ENCODE measurements around the gene KRT8.

KRT8 gene

GRCh38 chr12:52917800-52918199 lies 12.9 kb upstream of the KRT8 start:
- Mint-ChIP-seq H3K9me3 (no peaks in the 10 kb centered on the region), H3K4me3 (no peak overlapping the region), H3K36me3 (ENCODE audit: insufficient read depth) (peaks cover 3% of the 10 kb centered on the region), H3K27ac (no peak overlapping the region), H3K4me1 (ENCODE audit: low read depth in 2 of 2) (no peaks in the 10 kb centered on the region), H3K27me3 (peaks cover 5 to 38% of the 10 kb centered on the region in 2 donors)
- ATAC-seq (replicated peaks) (no peak), DNase-seq (no peak)

GRCh38 chr12:52916216-52916615 lies 11.3 kb upstream of the KRT8 start:
- H3K36me3 Mint-ChIP-seq (ENCODE audit: insufficient read depth): peaks cover 3% of the 10 kb centered on the region
- H3K27me3 Mint-ChIP-seq: peaks cover 5 to 46% of the 10 kb centered on the region in 2 donors
- H3K4me1 Mint-ChIP-seq (ENCODE audit: low read depth in 2 of 2): no peaks in the 10 kb centered on the region
- DNase-seq: no peak
- no peak overlapping the region for H3K4me3 Mint-ChIP-seq
- no peak for ATAC-seq (replicated peaks)
- H3K9me3 Mint-ChIP-seq: no peaks in the 10 kb centered on the region
- H3K27ac Mint-ChIP-seq: no peak overlapping the region

- H3K9me3 Mint-ChIP-seq: no peaks in the 10 kb centered on the region
- H3K27me3 Mint-ChIP-seq: peaks cover 5 to 41% of the 10 kb centered on the region in 2 donors
- H3K4me3 Mint-ChIP-seq: no peak overlapping the region
- DNase-seq (no peak), ATAC-seq (replicated peaks) (no peak)
- no peaks in the 10 kb centered on the region for H3K4me1 Mint-ChIP-seq (ENCODE audit: low read depth in 2 of 2)
- no peak overlapping the region for H3K27ac Mint-ChIP-seq
- H3K36me3 Mint-ChIP-seq (ENCODE audit: insufficient read depth): peaks cover 3% of the 10 kb centered on the region
Measured at GRCh38 chr12:52915637-52916036, 10.8 kb upstream of the KRT8 start.

- Mint-ChIP-seq H3K4me1 (ENCODE audit: low read depth in 2 of 2) (no peaks in the 10 kb centered on the region), H3K36me3 (ENCODE audit: insufficient read depth) (peaks cover 3% of the 10 kb centered on the region), H3K27me3 (peaks cover 5 to 48% of the 10 kb centered on the region in 2 donors), H3K27ac (no peak overlapping the region), H3K9me3 (no peaks in the 10 kb centered on the region), H3K4me3 (no peak overlapping the region)
- no peak for ATAC-seq (replicated peaks)
- no peak for DNase-seq
Measured at GRCh38 chr12:52914576-52915121, 9.8 kb upstream of the KRT8 start.

- Mint-ChIP-seq H3K27me3 (peaks cover 5 to 48% of the 10 kb centered on the region in 2 donors), H3K36me3 (ENCODE audit: insufficient read depth) (peaks cover 3% of the 10 kb centered on the region), H3K4me1 (ENCODE audit: low read depth in 2 of 2) (no peaks in the 10 kb centered on the region), H3K9me3 (no peaks in the 10 kb centered on the region), H3K27ac (no peak overlapping the region), H3K4me3 (no peak overlapping the region)
- no peak for ATAC-seq (replicated peaks)
- DNase-seq: no peak
Measured at GRCh38 chr12:52913431-52913821, 8.6 kb upstream of the KRT8 start.

GRCh38 chr12:52912711-52913430 lies 8.0 kb upstream of the KRT8 start:
- H3K27ac Mint-ChIP-seq: no peak overlapping the region
- no peaks in the 10 kb centered on the region for H3K9me3 Mint-ChIP-seq
- H3K4me3 Mint-ChIP-seq: no peak overlapping the region
- H3K36me3 Mint-ChIP-seq (ENCODE audit: insufficient read depth): peaks cover 3% of the 10 kb centered on the region
- ATAC-seq (replicated peaks) (no peak), DNase-seq (no peak)
- peaks cover 5 to 48% of the 10 kb centered on the region in 2 donors for H3K27me3 Mint-ChIP-seq
- no peaks in the 10 kb centered on the region for H3K4me1 Mint-ChIP-seq (ENCODE audit: low read depth in 2 of 2)

- Mint-ChIP-seq H3K36me3 (ENCODE audit: insufficient read depth) (no peaks in the 10 kb centered on the region), H3K4me3 (no peak overlapping the region), H3K27ac (peak overlapping the region in 1 of 2 donors; percentile 1), H3K4me1 (ENCODE audit: low read depth in 2 of 2) (no peaks in the 10 kb centered on the region), H3K27me3 (peaks cover 5 to 35% of the 10 kb centered on the region in 2 donors), H3K9me3 (no peaks in the 10 kb centered on the region)
- DNase-seq (no peak), ATAC-seq (replicated peaks) (no peak)
Measured at GRCh38 chr12:52910248-52910883, 5.5 kb upstream of the KRT8 start.

- H3K4me3 Mint-ChIP-seq: no peak overlapping the region
- peak overlapping the region in 1 of 2 donors; percentile 1 for H3K27ac Mint-ChIP-seq
- DNase-seq (no peak), ATAC-seq (replicated peaks) (no peak)
- H3K27me3 Mint-ChIP-seq: peaks cover 5 to 30% of the 10 kb centered on the region in 2 donors
- H3K4me1 Mint-ChIP-seq (ENCODE audit: low read depth in 2 of 2): no peaks in the 10 kb centered on the region
- no peaks in the 10 kb centered on the region for H3K36me3 Mint-ChIP-seq (ENCODE audit: insufficient read depth)
- no peaks in the 10 kb centered on the region for H3K9me3 Mint-ChIP-seq
Measured at GRCh38 chr12:52909796-52910195, 4.9 kb upstream of the KRT8 start.

- Mint-ChIP-seq H3K4me3 (no peak overlapping the region), H3K27me3 (peaks cover 5 to 26% of the 10 kb centered on the region in 2 donors), H3K36me3 (ENCODE audit: insufficient read depth) (no peaks in the 10 kb centered on the region), H3K27ac (no peak overlapping the region), H3K4me1 (ENCODE audit: low read depth in 2 of 2) (no peaks in the 10 kb centered on the region), H3K9me3 (no peaks in the 10 kb centered on the region)
- no peak for ATAC-seq (replicated peaks)
- DNase-seq: no peak
Measured at GRCh38 chr12:52909331-52909730, 4.5 kb upstream of the KRT8 start.

- Mint-ChIP-seq H3K27me3 (peaks cover 7 to 26% of the 10 kb centered on the region in 2 donors), H3K27ac (no peak overlapping the region), H3K4me1 (ENCODE audit: low read depth in 2 of 2) (peaks cover 4 to 9% of the 10 kb centered on the region in 2 donors), H3K36me3 (ENCODE audit: insufficient read depth) (peaks cover 2% of the 10 kb centered on the region), H3K4me3 (no peak overlapping the region), H3K9me3 (no peaks in the 10 kb centered on the region)
- ATAC-seq (replicated peaks) (no peak), DNase-seq (no peak)
Measured at GRCh38 chr12:52907092-52907810, 2.4 kb upstream of the KRT8 start.

GRCh38 chr12:52906191-52906601 lies 1.3 kb upstream of the KRT8 start:
- Mint-ChIP-seq H3K27me3 (peaks cover 12 to 16% of the 10 kb centered on the region in 2 donors), H3K36me3 (ENCODE audit: insufficient read depth) (peaks cover 2% of the 10 kb centered on the region), H3K4me1 (ENCODE audit: low read depth in 2 of 2) (peaks cover 4 to 9% of the 10 kb centered on the region in 2 donors), H3K27ac (no peak overlapping the region), H3K9me3 (no peaks in the 10 kb centered on the region), H3K4me3 (no peak overlapping the region)
- ATAC-seq (replicated peaks) (no peak), DNase-seq (no peak)

- Mint-ChIP-seq H3K4me1 (ENCODE audit: low read depth in 2 of 2) (peaks cover 4 to 9% of the 10 kb centered on the region in 2 donors), H3K27me3 (peaks cover 18 to 26% of the 10 kb centered on the region in 2 donors), H3K36me3 (ENCODE audit: insufficient read depth) (peaks cover 2% of the 10 kb centered on the region), H3K9me3 (no peaks in the 10 kb centered on the region), H3K27ac (peak overlapping the region; percentile 44 to 95), H3K4me3 (peak overlapping the region; percentile 68 to 83)
- DNase-seq (peak in 1 of 3 experiments; percentile 5), ATAC-seq (replicated peaks) (peak; percentile 46)
Measured at GRCh38 chr12:52903855-52904508, 894 bp downstream of the KRT8 start.

GRCh38 chr12:52903285-52903854 lies 1.5 kb downstream of the KRT8 start:
- Mint-ChIP-seq H3K36me3 (ENCODE audit: insufficient read depth) (peaks cover 2% of the 10 kb centered on the region), H3K9me3 (no peaks in the 10 kb centered on the region), H3K4me3 (peak overlapping the region; percentile 68 to 83), H3K27ac (peak overlapping the region; percentile 44 to 95), H3K27me3 (peaks cover 18 to 26% of the 10 kb centered on the region in 2 donors), H3K4me1 (ENCODE audit: low read depth in 2 of 2) (peaks cover 4 to 9% of the 10 kb centered on the region in 2 donors)
- DNase-seq: peak; percentile 27 to 30 (median 27)
- ATAC-seq (replicated peaks): peak; percentile 89
